NCI-H510A treated with DMSO at 0.1 percent for 48 hours (cell line): ENCODE data around the gene ERMN.
"Not testable (repeated sequence)": the region's sequence is repeated elsewhere in the genome, so short reads cannot be mapped to it uniquely, and the experiment has no call there.

ENCODE experiments used
- DNase-seq: peaks from one replicate; lab custom pipeline; 2025; lab: John Stamatoyannopoulos, UW

The ERMN gene

DNA sequence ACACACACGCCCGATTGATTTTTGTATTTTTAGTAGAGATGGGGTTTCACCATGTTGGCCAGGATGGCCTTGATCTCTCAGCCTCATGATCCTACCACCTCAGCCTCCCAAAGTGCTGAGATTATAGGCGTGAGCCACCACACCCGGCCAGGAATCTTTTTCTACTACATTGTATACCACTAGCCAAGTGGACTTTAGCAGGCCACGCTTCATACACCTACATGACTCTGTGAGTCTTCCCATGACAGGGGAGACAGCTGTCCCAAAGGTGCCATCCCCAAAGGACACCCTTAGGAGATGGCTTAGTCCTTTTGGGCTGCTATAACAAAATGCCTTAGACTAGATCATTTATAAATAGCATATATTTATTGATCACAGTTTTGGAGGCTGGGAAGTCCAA lies 32.8 kb downstream of the ERMN start:
- no peak for DNase-seq

DNA sequence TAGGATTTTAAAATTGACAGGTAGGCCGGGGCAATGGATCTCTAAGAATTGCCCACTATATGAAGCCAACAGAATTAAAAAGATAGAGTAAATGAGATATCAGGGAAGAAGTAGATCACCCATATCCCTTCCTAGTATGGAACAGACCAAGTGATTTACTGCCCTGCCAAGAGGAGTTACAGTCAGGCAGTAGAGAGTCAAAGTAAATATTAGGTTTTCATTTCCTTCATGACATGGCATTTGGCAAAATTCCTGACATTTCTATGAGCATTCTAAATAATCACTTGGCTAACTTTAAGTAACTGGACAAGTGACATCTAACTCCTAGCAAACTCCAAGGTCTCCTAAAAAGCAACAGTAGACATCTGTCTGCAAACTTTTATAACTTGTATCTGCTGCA lies 34.6 kb downstream of the ERMN start:
- no peak for DNase-seq

DNA sequence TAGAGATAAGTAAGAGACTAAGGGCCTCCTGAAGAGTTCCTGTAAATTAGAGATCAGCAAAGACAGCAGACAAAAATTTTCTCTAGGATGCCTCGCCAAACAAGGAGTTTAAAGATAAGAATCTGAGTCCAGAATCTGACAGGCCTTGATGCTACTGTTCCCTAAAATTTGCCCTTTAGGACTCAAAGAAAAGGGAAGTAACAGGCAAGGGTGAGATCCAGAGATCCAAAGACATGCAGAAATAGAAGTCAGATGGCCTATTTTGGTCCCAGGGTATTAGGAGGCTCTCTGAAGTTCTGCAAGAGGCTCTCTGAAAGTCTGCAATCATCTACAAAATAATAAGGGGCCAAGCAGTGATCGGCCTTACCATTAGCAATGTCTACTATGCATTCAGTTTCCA lies 35.1 kb downstream of the ERMN start:
- no peak for DNase-seq

DNA sequence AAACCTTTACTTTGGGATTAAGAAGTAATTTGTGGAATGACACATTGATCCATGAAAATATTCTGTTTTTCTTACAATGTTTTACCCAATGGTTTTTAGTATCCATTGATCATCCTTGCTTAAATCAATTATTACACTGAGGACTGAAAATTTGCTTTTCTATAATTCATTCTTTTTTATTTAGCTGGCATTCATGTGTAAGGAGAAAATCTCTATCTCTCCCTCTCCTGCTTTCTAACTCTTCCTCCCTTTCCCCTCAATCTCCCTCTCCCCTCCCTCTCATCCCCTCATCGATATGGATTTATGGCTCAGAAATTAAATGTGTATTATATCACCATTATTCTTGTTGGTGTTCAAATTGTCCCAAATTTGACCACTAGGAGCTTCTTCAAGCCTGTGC lies 38.5 kb downstream of the ERMN start:
- DNase-seq = no peak

DNA sequence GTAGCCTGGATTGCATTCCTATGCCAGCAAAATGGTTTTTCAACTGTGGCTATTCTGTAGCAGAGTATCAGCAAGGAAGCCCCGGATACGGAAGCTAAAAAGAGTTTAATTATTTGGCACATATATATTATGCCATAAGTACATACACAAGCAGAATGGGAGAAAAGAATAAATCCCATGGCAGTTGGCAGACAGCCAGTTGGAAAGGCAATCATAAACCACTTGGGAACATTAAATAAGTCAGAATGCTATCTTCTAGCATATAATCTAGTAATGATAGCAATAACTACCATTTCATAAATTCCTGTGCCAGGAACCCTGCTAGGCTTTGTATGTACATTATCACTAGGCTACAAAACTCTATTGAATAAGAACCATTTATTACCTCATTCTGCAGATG lies 42.2 kb downstream of the ERMN start:
- DNase-seq = no peak

DNA sequence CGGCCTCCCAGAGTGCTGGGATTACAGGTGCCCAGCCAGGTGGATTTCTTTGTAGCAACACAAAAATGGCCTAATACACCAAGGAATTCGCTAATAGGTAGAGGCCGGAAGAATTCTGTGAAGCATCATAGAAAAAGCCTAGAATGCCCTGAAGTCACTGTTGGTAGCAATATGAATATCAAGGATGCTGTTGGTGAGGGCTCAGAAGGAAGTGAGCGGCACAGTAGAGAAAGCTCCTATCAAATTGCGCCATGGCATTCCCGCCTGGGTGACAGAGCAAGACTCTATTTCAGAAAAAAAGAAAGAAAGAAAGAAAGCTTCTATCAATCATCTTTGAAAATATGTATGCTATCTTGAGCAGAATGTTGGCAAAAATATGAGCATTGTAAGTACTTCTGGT lies 44.3 kb downstream of the ERMN start:
- no peak for DNase-seq

DNA sequence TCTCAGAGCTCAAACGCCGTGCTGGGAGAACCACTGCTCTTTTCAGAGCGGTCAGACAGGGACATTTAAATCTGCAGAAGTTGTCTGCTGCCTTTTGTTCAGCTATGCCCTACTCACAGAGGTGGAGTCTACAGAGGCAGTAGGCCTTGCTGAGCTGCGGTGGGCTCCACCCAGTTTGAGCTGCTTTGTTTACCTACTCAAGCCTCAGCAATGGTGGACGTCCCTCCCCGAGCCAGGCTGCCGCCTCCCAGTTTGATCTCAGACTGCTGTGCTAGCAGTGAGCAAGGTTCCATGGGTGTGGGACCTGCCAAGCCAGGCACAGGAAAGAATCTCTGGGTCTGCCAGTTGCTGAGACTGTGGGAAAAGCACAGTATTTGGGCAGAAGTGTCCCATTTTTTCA lies 46.3 kb downstream of the ERMN start:
- DNase-seq = not testable (repeated sequence)

DNA sequence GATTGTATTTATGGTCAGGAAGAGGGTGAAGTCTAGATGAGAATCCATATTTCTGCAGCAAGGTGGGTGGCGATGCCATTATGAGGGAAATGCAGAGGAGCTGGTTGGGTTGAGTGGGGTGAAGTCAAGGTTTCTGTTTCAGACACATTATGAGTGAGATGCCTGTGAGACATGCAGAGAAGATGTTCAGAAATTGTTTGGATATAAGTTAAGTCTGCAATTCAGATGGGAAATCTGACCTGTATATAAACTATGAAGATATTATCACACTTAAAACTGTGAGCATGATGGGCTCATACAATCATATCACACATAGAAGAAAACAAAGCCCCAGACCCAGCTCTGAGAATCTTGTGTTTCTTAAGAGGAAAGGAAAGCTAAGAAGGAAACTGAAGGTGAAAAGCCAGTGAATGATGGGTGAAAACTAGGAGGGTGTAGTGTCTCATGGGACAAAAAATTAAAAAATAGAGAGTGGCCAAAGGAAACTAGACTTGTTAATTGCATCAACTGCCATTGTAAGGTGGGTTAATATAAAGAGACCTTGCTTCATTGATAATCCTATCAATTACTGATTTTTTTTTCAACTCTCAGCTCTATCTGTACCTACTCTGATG lies 53.9 kb downstream of the ERMN start:
- no peak for DNase-seq

DNA sequence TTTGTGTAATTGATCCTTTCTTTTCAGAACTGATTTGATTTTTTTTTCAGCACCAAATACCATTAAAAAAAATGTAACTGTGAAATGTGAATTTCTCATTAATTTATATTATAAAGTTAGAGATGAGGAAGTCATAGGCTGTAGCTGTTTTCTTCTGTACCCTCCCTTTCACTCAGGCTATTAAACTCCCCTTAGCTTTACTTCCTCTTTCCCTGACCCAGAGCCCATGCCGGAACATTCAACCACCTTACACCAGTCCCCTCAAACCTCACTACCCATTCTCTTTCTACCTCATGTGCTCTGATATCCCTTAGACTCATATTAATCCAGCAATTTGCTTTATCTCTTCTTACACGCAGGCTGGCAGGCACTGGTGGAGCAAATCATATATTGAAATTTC lies 55.7 kb downstream of the ERMN start:
- DNase-seq = no peak

DNA sequence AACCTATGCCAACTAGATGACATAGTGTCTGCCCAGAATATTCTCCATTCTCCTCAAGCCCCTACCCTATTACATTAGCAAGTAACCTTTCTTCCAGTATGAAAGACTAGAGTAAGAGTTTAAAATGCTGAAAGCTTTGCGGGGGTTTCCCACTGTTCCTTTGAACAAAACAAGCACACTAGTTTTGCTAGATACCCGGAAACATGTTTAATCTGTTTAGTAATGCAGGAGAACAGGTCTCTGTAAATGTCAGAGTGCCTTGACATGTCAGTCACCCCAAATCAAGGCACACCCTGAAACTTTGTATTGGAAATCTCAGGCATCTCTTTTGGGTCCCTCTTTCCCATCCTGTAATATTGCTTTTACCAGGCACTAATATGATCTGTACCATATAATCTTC lies 56.6 kb downstream of the ERMN start:
- no peak for DNase-seq
